HL-60 (cell line): Measurements from ENCODE around the gene LRP5.

Source experiments
- DNase-seq, 2 experiments: peaks; one replicate each; pipeline ENCODE4 v3.0.0-alpha.2; 2010 to 2020; ENCODE audit warnings: low read depth in 1 of 2, low spot score in 1 of 2
- H3K27ac ChIP-seq: fragments of 250-450 bp; sonication (Bioruptor Pico); replicated peaks from 2 replicates; pipeline ENCODE4 v1.5.1; 2020; ENCODE audit warnings: mild to moderate bottlenecking, moderate library complexity
- H3K27me3 ChIP-seq: fragments of 250-450 bp; sonication (Bioruptor Pico); 2 replicates; pipeline ENCODE4 v1.5.1; 2021; ENCODE audit warnings: mild to moderate bottlenecking, moderate library complexity; ENCODE audit not compliant: insufficient read depth, poor library complexity, severe bottlenecking
- H3K4me3 ChIP-seq: replicated peaks from 2 replicates; pipeline ENCODE4 v1.5.1; 2011; ENCODE audit warnings: mild to moderate bottlenecking, control low read depth, low read length; ENCODE audit not compliant: insufficient read depth
- CTCF ChIP-seq: IDR thresholded peaks from one replicate; pipeline ENCODE4 v1.5.1; 2011; ENCODE audit warnings: low read length, control low read depth, inconsistent platforms; ENCODE audit not compliant: insufficient read depth
- GABPA ChIP-seq: IDR thresholded peaks from 2 replicates; pipeline ENCODE4 v1.6.1; 2012; ENCODE audit warnings: low read depth
- POLR2AphosphoS5 ChIP-seq: IDR thresholded peaks from 2 replicates; pipeline ENCODE4 v1.6.1; 2012; ENCODE audit warnings: low read depth
- REST ChIP-seq: IDR thresholded peaks from 2 replicates; pipeline ENCODE4 v1.6.1; 2012; ENCODE audit warnings: low read depth; ENCODE audit not compliant: insufficient replicate concordance
- SPI1 ChIP-seq: IDR thresholded peaks from 2 replicates; pipeline ENCODE4 v1.6.1; 2012; ENCODE audit warnings: low read depth, mild to moderate bottlenecking, borderline replicate concordance

LRP5 gene

DNA sequence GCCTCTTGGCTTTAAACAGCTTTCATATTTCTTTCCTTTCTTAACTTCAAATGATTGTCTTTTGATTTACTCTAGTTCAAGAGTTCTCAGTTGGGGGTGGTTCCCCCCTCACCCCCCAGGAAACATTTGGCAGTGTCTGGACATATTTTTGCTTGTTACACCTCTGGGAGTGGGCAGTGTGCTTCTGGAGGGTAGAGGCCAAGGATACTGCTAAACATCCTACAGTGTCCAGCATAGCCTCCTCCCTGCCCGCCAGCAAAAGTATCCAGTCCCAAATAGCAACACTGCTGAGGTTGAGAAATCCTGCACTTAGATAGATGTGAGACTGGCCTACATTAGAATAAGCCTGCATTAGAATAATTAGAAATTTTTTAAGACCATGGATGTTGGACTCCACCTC is 151.3 kb downstream of the LRP5 start:
- TF ChIP-seq REST (no peak), SPI1 (no peak), POLR2AphosphoS5 (no peak), CTCF (no peak), GABPA (no peak)
- Histone ChIP-seq H3K4me3 (no peak overlapping the region), H3K27me3 (no peaks in the 10 kb centered on the region), H3K27ac (no peak overlapping the region)
- no peak for DNase-seq

GRCh38 chr11:68467201-68467834 is 154.9 kb downstream of the LRP5 start:
- no peak overlapping the region for H3K27ac ChIP-seq
- TF ChIP-seq GABPA (no peak), REST (no peak), SPI1 (no peak), POLR2AphosphoS5 (no peak), CTCF (no peak)
- H3K4me3 ChIP-seq: no peak overlapping the region
- H3K27me3 ChIP-seq: no peaks in the 10 kb centered on the region
- no peak for DNase-seq

DNA sequence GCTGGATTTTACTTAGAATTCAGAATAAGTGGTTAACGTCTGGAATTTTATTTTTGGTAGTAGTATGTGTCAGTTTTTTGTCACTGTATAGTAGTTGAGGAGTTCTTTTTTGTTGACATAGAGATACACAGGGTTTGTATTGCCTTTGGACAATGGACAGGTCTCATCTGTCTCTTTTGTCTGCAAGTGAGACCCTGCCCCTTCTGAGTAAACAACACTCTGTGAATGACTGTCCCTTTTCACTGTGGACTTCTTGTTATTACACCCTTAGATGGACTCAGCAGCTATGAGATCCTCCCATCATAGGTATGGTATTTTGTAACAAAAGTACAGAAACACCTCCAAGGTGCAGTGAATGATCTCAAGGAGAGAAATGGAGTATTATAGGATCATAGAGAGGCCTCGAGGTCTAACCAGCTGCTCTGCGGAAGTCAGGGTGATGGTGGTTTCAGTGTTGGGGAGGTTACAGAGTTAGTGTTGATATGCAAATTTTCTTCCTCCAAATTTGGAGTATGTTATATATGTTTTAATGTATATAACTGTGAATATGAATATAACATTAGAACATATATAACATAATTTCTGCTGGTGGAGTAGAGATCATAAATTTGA is 155.9 kb downstream of the LRP5 start:
- no peak for DNase-seq
- Histone ChIP-seq H3K27ac (no peak overlapping the region), H3K4me3 (no peak overlapping the region), H3K27me3 (no peaks in the 10 kb centered on the region)
- no peak for TF ChIP-seq POLR2AphosphoS5
- no peak for TF ChIP-seq REST
- no peak for TF ChIP-seq GABPA
- no peak for TF ChIP-seq SPI1
- TF ChIP-seq CTCF: no peak
